ENCODE measurements around the gene VPS37B.
"Not testable (repeated sequence)": the region's sequence is repeated elsewhere in the genome, so short reads cannot be mapped to it uniquely, and the experiment has no call there.

VPS37B gene

GRCh38 chr12:122895704-122896636, at the start of gene VPS37B:
VPS37B (minus strand) TSS chr12:122896124; CDS start chr12:122896062, 62 bp downstream.
- ATAC-seq (peak; percentile 65), DNase-seq (peak; percentile 92)

- ATAC-seq: no peak
- no peak for DNase-seq
Observed at GRCh38 chr12:122944605-122945592, 49.0 kb upstream of the VPS37B start.

- ATAC-seq: no peak
- DNase-seq: no peak
Observed at GRCh38 chr12:122943196-122943595, 47.3 kb upstream of the VPS37B start.

GRCh38 chr12:122942637-122943036, 46.7 kb upstream of the VPS37B start:
- ATAC-seq (no peak), DNase-seq (no peak)

- DNase-seq, ATAC-seq: not testable (repeated sequence)
Observed at GRCh38 chr12:122941351-122941750, 45.4 kb upstream of the VPS37B start.

GRCh38 chr12:122939125-122939524, 43.2 kb upstream of the VPS37B start:
- DNase-seq (no peak), ATAC-seq (no peak)

- DNase-seq (no peak), ATAC-seq (no peak)
Observed at GRCh38 chr12:122937622-122938091, 41.7 kb upstream of the VPS37B start.

GRCh38 chr12:122935318-122935717, 39.4 kb upstream of the VPS37B start:
- DNase-seq (no peak), ATAC-seq (no peak)

GRCh38 chr12:122934722-122935121, 38.8 kb upstream of the VPS37B start:
- DNase-seq (no peak), ATAC-seq (no peak)

- DNase-seq (no peak), ATAC-seq (no peak)
Observed at GRCh38 chr12:122932207-122932606, 36.3 kb upstream of the VPS37B start.

- DNase-seq (no peak), ATAC-seq (no peak)
Observed at GRCh38 chr12:122929812-122930211, 33.9 kb upstream of the VPS37B start.

GRCh38 chr12:122929148-122929538, 33.2 kb upstream of the VPS37B start:
- DNase-seq (no peak), ATAC-seq (no peak)

GRCh38 chr12:122928404-122929147, 32.7 kb upstream of the VPS37B start:
- ATAC-seq (no peak), DNase-seq (no peak)

- ATAC-seq (no peak), DNase-seq (no peak)
Observed at GRCh38 chr12:122927756-122928403, 32.0 kb upstream of the VPS37B start.

GRCh38 chr12:122921917-122922316, 26.0 kb upstream of the VPS37B start:
- no peak for ATAC-seq
- DNase-seq: no peak

- DNase-seq (no peak), ATAC-seq (no peak)
Observed at GRCh38 chr12:122920687-122921086, 24.8 kb upstream of the VPS37B start.

- DNase-seq: no peak
- no peak for ATAC-seq
Observed at GRCh38 chr12:122918827-122919226, 22.9 kb upstream of the VPS37B start.

GRCh38 chr12:122917507-122918121, 21.7 kb upstream of the VPS37B start:
- DNase-seq (no peak), ATAC-seq (no peak)

GRCh38 chr12:122909442-122910288, 13.7 kb upstream of the VPS37B start:
- ATAC-seq (no peak), DNase-seq (no peak)

GRCh38 chr12:122908915-122909314, 13.0 kb upstream of the VPS37B start:
- no peak for DNase-seq
- no peak for ATAC-seq
